ENCODE results near the gene TSPAN16. TPM values are rescaled to one million over a fixed set of nuclear protein-coding genes. Genes with fewer than 3 reads are reported as not detected.

Gene TSPAN16
- total and polyA plus RNA-seq, 2 experiments from 2014 or later = not detected

- peaks cover 16% of the 10 kb centered on the region for H3K36me3 Mint-ChIP-seq (ENCODE audit: low read depth)
- peaks cover 29% of the 10 kb centered on the region for H3K27me3 Mint-ChIP-seq (ENCODE audit: insufficient read depth, low read depth, poor library complexity)
Measured at GRCh38 chr19:11342429-11342828, 46.5 kb downstream of the TSPAN16 start.

GRCh38 chr19:11345122-11345803 is 49.3 kb downstream of the TSPAN16 start:
- Mint-ChIP-seq H3K27me3 (ENCODE audit: insufficient read depth, low read depth, poor library complexity) (peaks cover 29% of the 10 kb centered on the region), H3K9me3 (peaks cover 8% of the 10 kb centered on the region; the same call in 1 of the 3 replicates), H3K4me3 (peak overlapping the region; percentile 95), H3K4me1 (peaks cover 21% of the 10 kb centered on the region), H3K27ac (peak overlapping the region; percentile 93), H3K36me3 (ENCODE audit: low read depth) (peaks cover 14% of the 10 kb centered on the region)
- Histone ChIP-seq H3K4me3 (peak overlapping the region; percentile 61), H3K79me2 (replicated peaks; ENCODE audit: insufficient read depth) (no peaks in the 10 kb centered on the region), H4K20me1 (replicated peaks; ENCODE audit: insufficient read depth) (no peaks in the 10 kb centered on the region), H3F3A (replicated peaks; ENCODE audit: low read depth) (no peaks in the 10 kb centered on the region), H3K9me2 (ENCODE audit: insufficient read depth) (no peaks in the 10 kb centered on the region), H3K27me3 (ENCODE audit: insufficient read depth) (no peaks in the 10 kb centered on the region), H2AFZ (no peak overlapping the region), H3K36me3 (ENCODE audit: insufficient read depth) (no peaks in the 10 kb centered on the region), H3K4me2 (peak overlapping the region; percentile 80), H3K4me1 (ENCODE audit: insufficient read depth) (peaks cover 5% of the 10 kb centered on the region; the same call in 1 of the 2 replicates), H3K27ac (ENCODE audit: low read depth) (no peak overlapping the region)
- DNase-seq (ENCODE audit: low spot score) (no peak), ATAC-seq (no peak)
- no peak for TF ChIP-seq EZH2phosphoT487 (IDR thresholded peaks at IDR 0.05; ENCODE audit: unreplicated experiment)
- no peak for TF ChIP-seq NANOG (IDR thresholded peaks at IDR 0.05; ENCODE audit: borderline replicate concordance)
- TF ChIP-seq JUNB (IDR thresholded peaks at IDR 0.05; ENCODE audit: unreplicated experiment) = no peak
- TF ChIP-seq EZH2 (IDR thresholded peaks at IDR 0.05; ENCODE audit: low read depth, unreplicated experiment) = no peak
- TF ChIP-seq REST (IDR thresholded peaks at IDR 0.05; ENCODE audit: unreplicated experiment) = no peak
- no peak for TF ChIP-seq ETS1 (IDR thresholded peaks at IDR 0.05)
- no peak for TF ChIP-seq ZNF114 (CRISPR knock-in tag; IDR thresholded peaks at IDR 0.05)

More at GRCh38 chr19:11342429-11342828, 46.5 kb downstream of the TSPAN16 start:
- H3K4me3 Mint-ChIP-seq = no peak overlapping the region
- peaks cover 20% of the 10 kb centered on the region for H3K4me1 Mint-ChIP-seq
- Histone ChIP-seq H3K4me3 (no peak overlapping the region), H3K4me2 (no peak overlapping the region), H3K79me2 (replicated peaks; ENCODE audit: insufficient read depth) (no peaks in the 10 kb centered on the region), H3K9me2 (ENCODE audit: insufficient read depth) (no peaks in the 10 kb centered on the region), H2AFZ (no peak overlapping the region), H3K36me3 (ENCODE audit: insufficient read depth) (no peaks in the 10 kb centered on the region), H3K27ac (ENCODE audit: low read depth) (no peak overlapping the region), H3K27me3 (ENCODE audit: insufficient read depth) (no peaks in the 10 kb centered on the region), H3F3A (replicated peaks; ENCODE audit: low read depth) (0 out of 2 replicates have a peak, but pooled peaks cover 3% of the 10 kb centered on the region), H4K20me1 (replicated peaks; ENCODE audit: insufficient read depth) (no peaks in the 10 kb centered on the region; the same call in 1 of the 2 replicates), H3K4me1 (ENCODE audit: insufficient read depth) (peaks cover 8% of the 10 kb centered on the region; the same call in 1 of the 2 replicates)
- H3K27ac Mint-ChIP-seq = no peak overlapping the region
- TF ChIP-seq ZNF331 (CRISPR knock-in tag; IDR thresholded peaks at IDR 0.05; ENCODE audit: low read depth) (no peak), CTCF (conservative IDR thresholded peaks at IDR 0.05; ENCODE audit: low read depth in 2 of 2) (no peak), NANOG (IDR thresholded peaks at IDR 0.05; ENCODE audit: borderline replicate concordance) (no peak), ETS1 (IDR thresholded peaks at IDR 0.05) (no peak), STAT1 (IDR thresholded peaks at IDR 0.05; ENCODE audit: unreplicated experiment) (no peak), ZNF114 (CRISPR knock-in tag; IDR thresholded peaks at IDR 0.05) (no peak), CREB1 (CRISPR knock-in tag; IDR thresholded peaks at IDR 0.05; ENCODE audit: low read depth) (no peak)
- ATAC-seq = no peak
- DNase-seq (ENCODE audit: low spot score) = no peak
- no peaks in the 10 kb centered on the region for H3K9me3 Mint-ChIP-seq
